Gastroesophageal sphincter (tissue), 3 donors: Measurements from ENCODE around the gene DNAJC4.

Source experiments
- CTCF ChIP-seq, 4 experiments: fragments of 200-600 bp in 2 of 4; fragments of 450-650 bp in 2 of 4; sonication (generic) in 1 of 4; IDR thresholded peaks; one replicate each; pipeline ENCODE4 v1.5.1; 2017 to 2019; ENCODE audit warnings: antibody characterized with exemption in 4 of 4, mild to moderate bottlenecking in 2 of 4, moderate library complexity in 2 of 4
- POLR2A ChIP-seq, 2 donors: fragments of 450-650 bp; IDR thresholded peaks; one replicate each; pipeline ENCODE4 v1.6.1; 2017; ENCODE audit warnings: antibody characterized with exemption in 2 of 2, mild to moderate bottlenecking in 2 of 2, moderate library complexity in 1 of 2
- POLR2AphosphoS5 ChIP-seq: sonication (generic); formaldehyde crosslinking; IDR thresholded peaks from one replicate; pipeline ENCODE4 v1.6.1; 2017; ENCODE audit warnings: antibody characterized with exemption

GRCh38 chr11:64245401-64245796 is 15.1 kb downstream of the DNAJC4 start:
- no peak for TF ChIP-seq POLR2AphosphoS5
- TF ChIP-seq CTCF (IDR thresholded peaks at IDR 0.05): no peak
- no peak for TF ChIP-seq POLR2A (IDR thresholded peaks at IDR 0.05)
